ENCODE measurements around the gene RERGL. TPM values are rescaled to one million over a fixed set of nuclear protein-coding genes. Genes with fewer than 3 reads are reported as not detected.
"Not testable (repeated sequence)": the region's sequence is repeated elsewhere in the genome, so short reads cannot be mapped to it uniquely, and the experiment has no call there.

Gene RERGL
- total and polyA plus RNA-seq, 3 donors from 2014 or later = 0.50 to 7.6 (median 3.7) TPM

DNA sequence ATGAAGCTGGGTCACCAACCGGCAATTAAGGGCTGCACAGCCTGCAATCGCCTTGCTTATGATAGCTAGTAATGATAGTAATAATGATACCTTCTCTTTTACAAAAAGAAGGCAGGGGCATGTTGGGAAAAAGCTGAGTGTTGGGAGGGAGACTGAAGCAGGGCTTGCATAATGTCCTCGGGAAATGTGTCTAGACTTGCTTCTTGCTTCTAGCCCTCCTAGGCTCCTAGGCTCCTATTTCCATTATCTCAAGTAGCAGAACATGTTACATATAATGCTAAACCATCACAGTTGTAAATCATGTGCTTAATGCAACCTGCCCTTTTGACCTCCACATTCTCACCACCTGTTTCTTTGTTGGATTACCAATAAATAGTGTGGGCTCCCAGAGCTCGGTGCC lies 18.7 kb downstream of the RERGL start:
- intact Hi-C loops (cut with DNase I; ENCODE audit: low total_unique reads) = no loop called here
- no peaks in the 10 kb centered on the region for H3K27me3 ChIP-seq
- no peaks in the 10 kb centered on the region for H3K4me1 ChIP-seq
- no peak overlapping the region for H3K27ac ChIP-seq
- no peaks in the 10 kb centered on the region for H3K9me3 ChIP-seq
- WGBS, 2 donors = 82 to 90% methylated on average over 4 of the region's 4 CpGs
- H3K36me3 ChIP-seq (ENCODE audit: low read depth, missing control alignments) = no peaks in the 10 kb centered on the region
- H3K4me3 ChIP-seq = no peak overlapping the region
- DNase-seq = no peak
- no peak for TF ChIP-seq POLR2A (IDR thresholded peaks at IDR 0.05)
- TF ChIP-seq, protein P1, sequence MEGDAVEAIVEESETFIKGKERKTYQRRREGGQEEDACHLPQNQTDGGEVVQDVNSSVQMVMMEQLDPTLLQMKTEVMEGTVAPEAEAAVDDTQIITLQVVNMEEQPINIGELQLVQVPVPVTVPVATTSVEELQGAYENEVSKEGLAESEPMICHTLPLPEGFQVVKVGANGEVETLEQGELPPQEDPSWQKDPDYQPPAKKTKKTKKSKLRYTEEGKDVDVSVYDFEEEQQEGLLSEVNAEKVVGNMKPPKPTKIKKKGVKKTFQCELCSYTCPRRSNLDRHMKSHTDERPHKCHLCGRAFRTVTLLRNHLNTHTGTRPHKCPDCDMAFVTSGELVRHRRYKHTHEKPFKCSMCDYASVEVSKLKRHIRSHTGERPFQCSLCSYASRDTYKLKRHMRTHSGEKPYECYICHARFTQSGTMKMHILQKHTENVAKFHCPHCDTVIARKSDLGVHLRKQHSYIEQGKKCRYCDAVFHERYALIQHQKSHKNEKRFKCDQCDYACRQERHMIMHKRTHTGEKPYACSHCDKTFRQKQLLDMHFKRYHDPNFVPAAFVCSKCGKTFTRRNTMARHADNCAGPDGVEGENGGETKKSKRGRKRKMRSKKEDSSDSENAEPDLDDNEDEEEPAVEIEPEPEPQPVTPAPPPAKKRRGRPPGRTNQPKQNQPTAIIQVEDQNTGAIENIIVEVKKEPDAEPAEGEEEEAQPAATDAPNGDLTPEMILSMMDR (IDR thresholded peaks at IDR 0.05) = no peak

- Histone ChIP-seq H3K36me3 (ENCODE audit: low read depth, missing control alignments) (no peaks in the 10 kb centered on the region), H3K4me1 (no peaks in the 10 kb centered on the region), H3K27me3 (no peaks in the 10 kb centered on the region), H3K9me3 (no peaks in the 10 kb centered on the region), H3K27ac (no peak overlapping the region), H3K4me3 (no peak overlapping the region)
- no peak for DNase-seq
- intact Hi-C loops (cut with DNase I; ENCODE audit: low total_unique reads) = no loop called here
- no peak for TF ChIP-seq POLR2A (IDR thresholded peaks at IDR 0.05)
- TF ChIP-seq, protein P1 (IDR thresholded peaks at IDR 0.05) = no peak
- 71 to 72% methylated on average over 3 of the region's 3 CpGs for WGBS, 2 donors
Measured at GRCh38 chr12:18068355-18068754, 21.6 kb downstream of the RERGL start.

GRCh38 chr12:18066666-18067065 lies 23.3 kb downstream of the RERGL start:
- H3K27me3 ChIP-seq = no peaks in the 10 kb centered on the region
- 62 to 65% methylated on average over 4 of the region's 4 CpGs for WGBS, 2 donors
- H3K27ac ChIP-seq = no peak overlapping the region
- no peaks in the 10 kb centered on the region for H3K36me3 ChIP-seq (ENCODE audit: low read depth, missing control alignments)
- TF ChIP-seq, protein P1 (IDR thresholded peaks at IDR 0.05) = no peak
- no peak for TF ChIP-seq POLR2A (IDR thresholded peaks at IDR 0.05)
- no peaks in the 10 kb centered on the region for H3K4me1 ChIP-seq
- no peaks in the 10 kb centered on the region for H3K9me3 ChIP-seq
- no peak for DNase-seq
- H3K4me3 ChIP-seq = no peak overlapping the region
- intact Hi-C loops (cut with DNase I; ENCODE audit: low total_unique reads) = no loop called here

DNA sequence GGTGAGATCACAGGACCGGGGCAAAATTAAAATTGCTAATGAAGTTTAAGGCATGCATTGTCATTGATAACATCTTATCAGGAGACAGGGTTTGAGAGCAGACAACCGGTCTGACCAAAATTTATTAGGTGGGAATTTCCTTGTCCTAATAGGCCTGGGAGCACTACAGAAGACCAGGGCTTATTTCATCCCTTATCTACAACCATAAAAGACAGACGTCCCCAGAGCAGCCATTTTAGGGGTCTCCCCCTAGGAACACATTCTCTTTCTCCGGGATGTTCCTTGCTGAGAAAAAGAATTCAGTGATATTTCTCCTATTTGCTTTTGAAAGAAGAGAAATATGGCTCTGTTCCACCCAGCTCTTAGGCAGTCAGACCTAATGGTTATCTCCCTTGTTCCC lies 27.1 kb downstream of the RERGL start:
- H3K9me3 ChIP-seq; H3K4me3 ChIP-seq; DNase-seq; intact Hi-C loops (cut with DNase I; ENCODE audit: low total_unique reads); H3K4me1 ChIP-seq; H3K27ac ChIP-seq; H3K27me3 ChIP-seq; H3K36me3 ChIP-seq (ENCODE audit: low read depth, missing control alignments): not testable (repeated sequence)
- WGBS, 2 donors = 62 to 66% methylated on average over 4 of the region's 4 CpGs

DNA sequence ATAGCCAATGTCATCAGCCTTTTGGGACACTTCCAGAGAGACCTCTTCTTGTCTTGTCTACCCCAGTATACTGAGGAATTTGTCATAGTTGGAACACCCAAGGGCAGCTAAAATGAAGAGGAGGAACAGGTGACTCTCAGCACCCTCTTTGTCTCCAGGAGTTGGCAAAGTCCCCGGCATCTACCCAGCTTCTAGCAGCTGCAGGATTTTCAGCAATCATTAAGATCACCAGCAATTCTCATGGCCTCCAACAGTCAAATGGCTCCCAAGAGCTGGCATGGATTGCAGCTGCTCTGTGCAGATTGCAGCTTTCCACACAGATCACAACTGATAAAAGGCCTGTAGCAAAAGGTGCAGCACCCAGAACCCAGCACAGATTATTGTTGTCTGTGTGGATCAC lies 32.9 kb downstream of the RERGL start:
- intact Hi-C loops (cut with DNase I; ENCODE audit: low total_unique reads) = no loop called here
- no peak overlapping the region for H3K27ac ChIP-seq
- no peak overlapping the region for H3K4me3 ChIP-seq
- H3K27me3 ChIP-seq = no peaks in the 10 kb centered on the region
- H3K9me3 ChIP-seq = no peaks in the 10 kb centered on the region
- WGBS, 2 donors = 80 to 81% methylated on average over 1 of the region's 1 CpG
- no peaks in the 10 kb centered on the region for H3K4me1 ChIP-seq
- DNase-seq = no peak
- no peaks in the 10 kb centered on the region for H3K36me3 ChIP-seq (ENCODE audit: low read depth, missing control alignments)
- TF ChIP-seq POLR2A (IDR thresholded peaks at IDR 0.05) = no peak
- TF ChIP-seq, protein P1 (IDR thresholded peaks at IDR 0.05) = no peak

Data from testis (tissue), 3 donors.